WI38 (cell line): ENCODE measurements around the gene GALNT17.

Experiments used
- H3K4me3 ChIP-seq: 2 replicates; pipeline ENCODE4 v1.5.1; 2011; ENCODE audit warnings: low read depth, mild to moderate bottlenecking, control low read depth, low read length
- TF ChIP-seq, protein P1 (sequence below): IDR thresholded peaks from 2 replicates; pipeline ENCODE4 v1.5.1; 2012; ENCODE audit warnings: low read depth, mild to moderate bottlenecking, control low read depth, low read length

GALNT17 gene

DNA sequence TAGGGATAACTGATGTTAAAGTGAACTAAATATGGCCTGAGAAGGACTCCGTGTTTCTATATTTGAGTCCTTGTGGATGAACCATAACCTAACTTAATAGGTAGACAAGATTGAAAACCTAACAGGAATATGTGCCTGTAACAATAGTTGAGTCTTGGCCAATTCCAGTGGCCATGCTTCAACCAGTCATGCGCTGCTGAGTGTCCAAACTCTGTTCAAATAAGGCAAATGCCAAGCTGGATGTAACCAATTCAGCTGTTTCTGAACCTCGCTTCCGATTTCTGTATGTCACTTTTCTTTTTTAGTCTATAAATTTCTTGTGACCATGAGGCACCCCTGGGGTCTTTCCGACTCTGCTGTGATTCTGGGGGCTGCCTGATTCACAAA lies 608.2 kb downstream of the GALNT17 start:
- TF ChIP-seq, protein P1, sequence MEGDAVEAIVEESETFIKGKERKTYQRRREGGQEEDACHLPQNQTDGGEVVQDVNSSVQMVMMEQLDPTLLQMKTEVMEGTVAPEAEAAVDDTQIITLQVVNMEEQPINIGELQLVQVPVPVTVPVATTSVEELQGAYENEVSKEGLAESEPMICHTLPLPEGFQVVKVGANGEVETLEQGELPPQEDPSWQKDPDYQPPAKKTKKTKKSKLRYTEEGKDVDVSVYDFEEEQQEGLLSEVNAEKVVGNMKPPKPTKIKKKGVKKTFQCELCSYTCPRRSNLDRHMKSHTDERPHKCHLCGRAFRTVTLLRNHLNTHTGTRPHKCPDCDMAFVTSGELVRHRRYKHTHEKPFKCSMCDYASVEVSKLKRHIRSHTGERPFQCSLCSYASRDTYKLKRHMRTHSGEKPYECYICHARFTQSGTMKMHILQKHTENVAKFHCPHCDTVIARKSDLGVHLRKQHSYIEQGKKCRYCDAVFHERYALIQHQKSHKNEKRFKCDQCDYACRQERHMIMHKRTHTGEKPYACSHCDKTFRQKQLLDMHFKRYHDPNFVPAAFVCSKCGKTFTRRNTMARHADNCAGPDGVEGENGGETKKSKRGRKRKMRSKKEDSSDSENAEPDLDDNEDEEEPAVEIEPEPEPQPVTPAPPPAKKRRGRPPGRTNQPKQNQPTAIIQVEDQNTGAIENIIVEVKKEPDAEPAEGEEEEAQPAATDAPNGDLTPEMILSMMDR, result no peak
- no peak overlapping the region for H3K4me3 ChIP-seq

DNA sequence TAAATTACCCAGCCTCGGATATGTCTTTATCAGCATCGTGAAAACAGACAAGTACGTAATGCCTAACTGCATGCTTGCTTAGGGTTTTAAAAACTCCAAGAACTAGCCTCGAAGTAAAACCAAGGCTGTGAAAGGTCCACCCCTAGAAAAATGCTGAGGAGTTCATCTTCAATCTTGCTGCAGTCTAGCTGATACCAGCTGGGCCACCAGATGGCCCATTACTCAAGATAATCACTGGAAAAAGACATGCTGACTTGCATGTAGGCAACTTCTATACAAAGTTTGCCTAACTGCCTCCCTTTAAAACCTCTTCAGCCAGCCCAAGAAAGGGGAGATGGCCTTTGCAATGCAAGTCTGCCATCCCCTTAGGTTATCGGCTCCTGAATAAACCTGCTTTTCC lies 614.1 kb downstream of the GALNT17 start:
- TF ChIP-seq, protein P1, result no peak
- H3K4me3 ChIP-seq, result no peak overlapping the region

DNA sequence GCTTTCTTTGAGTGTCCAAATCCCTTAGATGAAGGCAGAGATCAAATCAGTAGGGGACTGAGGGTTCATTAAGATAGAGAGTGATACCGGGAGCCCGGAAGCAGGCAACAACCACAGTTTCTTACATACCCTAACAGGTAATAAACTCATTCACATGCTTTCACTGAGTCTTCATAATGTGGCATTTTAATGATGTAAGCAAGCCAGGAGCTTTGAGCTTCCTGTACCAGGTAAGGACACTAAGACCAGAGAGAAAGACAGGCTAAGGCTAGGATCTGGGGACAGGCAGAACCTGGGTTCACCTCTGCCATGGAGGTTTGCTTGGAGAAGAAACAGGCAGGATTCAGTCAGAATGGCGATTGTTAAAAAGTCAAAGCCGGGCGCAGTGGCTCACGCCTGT lies 618.3 kb downstream of the GALNT17 start:
- TF ChIP-seq, protein P1, result no peak
- no peak overlapping the region for H3K4me3 ChIP-seq

DNA sequence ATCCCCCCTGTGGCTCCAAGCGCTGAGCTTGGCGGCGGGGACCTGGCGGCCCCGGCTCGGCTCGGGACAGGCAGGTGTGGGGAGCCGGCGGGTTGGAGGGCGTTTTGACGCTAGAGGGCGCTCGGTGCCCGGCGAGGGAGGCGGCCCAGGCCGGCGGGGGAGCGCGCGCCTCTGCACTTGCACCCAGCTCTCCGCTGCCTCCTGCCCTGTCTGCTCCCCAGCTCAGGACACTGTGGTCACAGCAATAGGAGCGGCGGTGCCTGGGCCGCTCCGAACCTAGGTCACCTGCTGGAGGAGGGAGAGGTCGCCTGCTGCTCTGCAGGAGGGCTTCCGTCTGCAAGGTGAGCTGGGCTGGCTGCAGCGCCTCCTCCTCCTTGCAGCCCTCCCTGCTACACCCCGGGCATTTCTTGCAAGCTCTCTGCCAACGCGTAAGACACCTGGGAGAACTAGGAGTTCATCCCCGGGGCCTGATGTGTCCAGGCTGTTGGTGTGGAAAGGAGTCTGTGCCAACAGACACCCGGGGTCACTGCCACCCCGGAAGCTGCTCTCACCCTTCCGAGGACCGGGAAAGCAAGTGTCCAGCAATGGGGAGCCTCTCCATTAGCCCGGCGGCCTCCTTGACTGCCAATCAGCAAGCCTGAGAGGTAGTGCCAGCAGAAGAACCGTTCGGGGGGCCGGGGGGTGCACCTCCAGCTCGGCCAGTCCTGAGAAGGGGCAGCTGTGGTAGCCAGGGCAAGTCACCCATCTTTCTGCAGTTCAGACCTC lies 620.4 kb downstream of the GALNT17 start:
- TF ChIP-seq, protein P1, result no peak
- no peak overlapping the region for H3K4me3 ChIP-seq

DNA sequence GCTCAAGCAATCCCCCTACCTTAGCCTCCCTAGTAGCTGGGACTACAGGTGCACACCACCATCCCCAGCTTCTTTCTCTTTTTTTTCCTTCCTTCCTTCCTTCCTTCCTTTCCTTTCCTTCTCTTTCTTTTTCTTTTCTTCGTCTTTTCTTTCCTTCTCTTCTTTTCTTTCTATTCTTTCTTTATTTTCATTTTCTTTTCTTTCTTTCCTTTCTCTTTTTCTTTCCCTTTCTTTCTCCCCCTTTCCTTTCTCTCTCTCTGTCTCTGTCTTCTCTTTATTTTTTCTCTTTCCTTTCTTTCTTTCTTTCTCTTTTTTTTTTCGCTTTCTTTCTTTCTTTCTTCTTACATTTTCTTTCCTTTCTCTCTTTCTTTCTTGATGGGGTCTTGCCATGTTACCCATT lies 621.3 kb downstream of the GALNT17 start:
- TF ChIP-seq, protein P1, result no peak
- H3K4me3 ChIP-seq, result no peak overlapping the region

DNA sequence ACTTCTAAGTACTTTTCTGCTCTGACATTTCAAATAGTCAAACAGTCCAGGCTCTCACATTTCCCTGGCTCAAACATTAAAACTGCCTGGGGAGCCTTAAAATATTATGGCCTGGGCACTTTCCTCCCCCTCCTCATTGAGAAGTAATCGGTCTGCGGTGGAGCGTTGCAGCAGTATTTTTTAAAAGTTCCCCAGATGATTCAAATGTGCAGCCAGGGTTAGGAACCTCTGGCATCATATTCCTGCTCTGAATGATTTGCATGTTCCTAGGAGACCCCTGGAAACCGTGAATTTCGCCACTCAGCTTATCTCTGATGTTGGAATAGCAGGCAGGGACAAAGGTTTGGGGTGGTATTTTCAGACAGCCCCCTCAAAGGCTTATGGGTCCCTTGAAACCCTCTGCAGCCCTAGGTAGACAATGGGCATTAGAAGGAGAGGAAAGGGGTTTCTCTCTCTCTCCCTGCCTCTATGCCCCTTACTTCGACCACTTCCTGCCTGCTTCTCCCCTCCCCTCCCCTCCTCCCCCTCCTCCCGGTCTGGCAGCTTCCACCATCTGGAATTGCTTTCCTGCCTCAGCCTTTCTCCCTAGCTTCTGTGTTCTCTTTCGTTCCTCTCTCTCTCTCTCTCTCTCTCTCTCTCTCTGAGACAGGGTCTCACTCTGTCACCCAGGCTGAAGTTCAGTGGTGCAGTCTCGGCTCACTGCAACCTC lies 622.2 kb downstream of the GALNT17 start:
- TF ChIP-seq, protein P1, result no peak
- no peak overlapping the region for H3K4me3 ChIP-seq

DNA sequence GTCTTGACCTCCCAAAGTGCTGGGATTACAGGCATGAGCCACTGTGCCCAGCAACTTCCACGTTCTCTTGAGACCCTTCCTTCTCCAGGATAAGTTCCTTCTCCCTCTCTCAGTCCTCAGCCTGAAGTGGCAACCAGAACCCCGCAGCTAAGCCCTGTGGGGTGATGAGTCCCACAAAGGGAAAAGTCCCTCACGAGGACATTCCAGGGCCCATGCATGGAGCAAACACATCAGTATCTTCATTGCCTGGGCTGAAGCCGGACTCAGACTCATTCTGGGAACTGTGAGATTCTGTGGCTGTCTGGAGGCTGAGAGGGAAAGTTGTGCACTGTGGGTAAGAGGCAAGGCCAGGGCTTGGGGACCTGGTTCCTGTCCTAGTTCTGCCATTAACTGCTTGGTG lies 622.9 kb downstream of the GALNT17 start:
- no peak overlapping the region for H3K4me3 ChIP-seq
- TF ChIP-seq, protein P1, result no peak
